ENCODE data around the gene GAPDHS.

The GAPDHS gene

GRCh38 chr19:35559281-35559659 is 26.0 kb downstream of the GAPDHS start:
- TF ChIP-seq CTCF (conservative IDR thresholded peaks at IDR 0.05) = no peak
- no peak for TF ChIP-seq ZFX (IDR thresholded peaks at IDR 0.05)
- H3K27ac ChIP-seq = no peak overlapping the region

- TF ChIP-seq ZFX (IDR thresholded peaks at IDR 0.05) = no peak
- no peak for TF ChIP-seq CTCF (conservative IDR thresholded peaks at IDR 0.05)
- H3K27ac ChIP-seq = no peak overlapping the region
Observed at GRCh38 chr19:35559781-35560180, 26.5 kb downstream of the GAPDHS start.

- TF ChIP-seq ZFX (IDR thresholded peaks at IDR 0.05) = no peak
- H3K27ac ChIP-seq = no peak overlapping the region
Observed at GRCh38 chr19:35560271-35560670, 27.0 kb downstream of the GAPDHS start.

- no peak overlapping the region for H3K27ac ChIP-seq
- TF ChIP-seq CTCF (conservative IDR thresholded peaks at IDR 0.05) (no peak), ZFX (IDR thresholded peaks at IDR 0.05) (no peak)
Observed at GRCh38 chr19:35560677-35561076, 27.4 kb downstream of the GAPDHS start.

GRCh38 chr19:35561436-35561835 is 28.2 kb downstream of the GAPDHS start:
- no peak for TF ChIP-seq CTCF (conservative IDR thresholded peaks at IDR 0.05)
- TF ChIP-seq ZFX (IDR thresholded peaks at IDR 0.05) = no peak
- H3K27ac ChIP-seq = no peak overlapping the region

- TF ChIP-seq CTCF (conservative IDR thresholded peaks at IDR 0.05) = no peak
- TF ChIP-seq ZFX (IDR thresholded peaks at IDR 0.05) = no peak
- no peak overlapping the region for H3K27ac ChIP-seq
Observed at GRCh38 chr19:35562336-35562735, 29.1 kb downstream of the GAPDHS start.

- no peak for TF ChIP-seq ZFX (IDR thresholded peaks at IDR 0.05)
- TF ChIP-seq CTCF (conservative IDR thresholded peaks at IDR 0.05) = no peak
- no peak overlapping the region for H3K27ac ChIP-seq
Observed at GRCh38 chr19:35562776-35563175, 29.5 kb downstream of the GAPDHS start.

GRCh38 chr19:35563207-35563829 is 30.1 kb downstream of the GAPDHS start, which contains the start of gene ATP4A:
ATP4A (minus strand) TSS chr19:35563658; CDS start chr19:35563629, 29 bp downstream.
- TF ChIP-seq ZFX (IDR thresholded peaks at IDR 0.05) = no peak
- TF ChIP-seq CTCF (conservative IDR thresholded peaks at IDR 0.05) = no peak
- no peak within 1 kb of the TSS for H3K27ac ChIP-seq
